OCI-LY1 (cell line): ENCODE results near the gene TFE3.

Experiments used
- H2AFZ ChIP-seq: fragments of 200-600 bp; sonication (generic), shearing (Covaris generic); 2 replicates; pipeline ENCODE4 v1.6.0; 2014; ENCODE audit warnings: antibody characterized with exemption, mild to moderate bottlenecking, low read length
- H3F3A ChIP-seq: fragments of 200-600 bp; sonication (generic), shearing (Covaris generic); 2 replicates; pipeline ENCODE4 v1.6.0; 2014; ENCODE audit warnings: mild to moderate bottlenecking, antibody characterized with exemption, low read length, moderate library complexity; ENCODE audit not compliant: insufficient read depth
- H3K27ac ChIP-seq: fragments of 200-600 bp; sonication (generic); 2 replicates; pipeline ENCODE4 v1.5.1; 2014; ENCODE audit warnings: low read length, mixed run types, mild to moderate bottlenecking, low read depth; ENCODE audit not compliant: poor library complexity, severe bottlenecking
- H3K27me3 ChIP-seq: fragments of 200-600 bp; sonication (generic); 2 replicates; pipeline ENCODE4 v1.6.0; 2014; ENCODE audit warnings: antibody characterized with exemption, mild to moderate bottlenecking, low read length, moderate library complexity; ENCODE audit not compliant: insufficient read depth
- H3K36me3 ChIP-seq: fragments of 200-600 bp; sonication (generic); 2 replicates; pipeline ENCODE4 v1.6.1; 2014; ENCODE audit warnings: mild to moderate bottlenecking, antibody characterized with exemption, low read length, moderate library complexity, mixed read lengths; ENCODE audit not compliant: insufficient read depth
- H3K4me1 ChIP-seq: fragments of 200-600 bp; sonication (generic); 2 replicates; pipeline ENCODE4 v1.5.1; 2014; ENCODE audit warnings: mild to moderate bottlenecking, low read length, moderate library complexity; ENCODE audit not compliant: insufficient read depth, severe bottlenecking
- H3K4me2 ChIP-seq: fragments of 200-600 bp; sonication (generic), shearing (Covaris generic); 2 replicates; pipeline ENCODE4 v1.6.1; 2014; ENCODE audit warnings: low read length
- H3K4me3 ChIP-seq: fragments of 200-600 bp; sonication (generic); 2 replicates; pipeline ENCODE4 v1.5.1; 2014; ENCODE audit warnings: low read length, low read depth, mild to moderate bottlenecking, mixed read lengths; ENCODE audit not compliant: poor library complexity, severe bottlenecking
- H3K79me2 ChIP-seq: fragments of 200-600 bp; shearing (Covaris generic); 2 replicates; pipeline ENCODE4 v1.6.1; 2016; ENCODE audit warnings: mixed run types, low read length, mixed read lengths; ENCODE audit not compliant: insufficient read depth
- H3K9ac ChIP-seq: fragments of 200-600 bp; sonication (generic), shearing (Covaris generic); 2 replicates; pipeline ENCODE4 v1.6.1; 2014; ENCODE audit warnings: mild to moderate bottlenecking, low read length, mixed read lengths
- H3K9me2 ChIP-seq: fragments of 200-600 bp; sonication (generic), shearing (Covaris generic); 2 replicates; pipeline ENCODE4 v1.6.1; 2014; ENCODE audit warnings: low read depth, mild to moderate bottlenecking, low read length, mixed read lengths
- H3K9me3 ChIP-seq: fragments of 200-600 bp; shearing (Covaris generic); 2 replicates; pipeline ENCODE4 v1.6.1; 2014; ENCODE audit warnings: low read length, mixed read lengths
- H4K20me1 ChIP-seq: fragments of 200-600 bp; sonication (generic), shearing (Covaris generic); 2 replicates; pipeline ENCODE4 v1.6.0; 2016; ENCODE audit warnings: mild to moderate bottlenecking, low read length; ENCODE audit not compliant: insufficient read depth
- CTCF ChIP-seq: fragments of 200-600 bp; sonication (generic), shearing (Covaris generic); IDR thresholded peaks from 2 replicates; pipeline ENCODE4 v1.5.1; 2017; ENCODE audit warnings: mild to moderate bottlenecking, antibody characterized with exemption, low read length, moderate library complexity, mixed read lengths
- EZH2 ChIP-seq: fragments of 200-600 bp; sonication (generic), shearing (Covaris generic); IDR thresholded peaks from 2 replicates; pipeline ENCODE4 v1.8.0; 2017; ENCODE audit warnings: borderline replicate concordance, mixed run types, mild to moderate bottlenecking, antibody characterized with exemption, low read length, moderate library complexity, mixed read lengths

The TFE3 gene

GRCh38 chrX:49070988-49071387, 27.8 kb upstream of the TFE3 start:
- H3F3A ChIP-seq: no peaks in the 10 kb centered on the region
- peaks cover 17% of the 10 kb centered on the region for H3K4me1 ChIP-seq
- H3K4me3 ChIP-seq: no peak overlapping the region
- no peak overlapping the region for H3K27ac ChIP-seq
- no peaks in the 10 kb centered on the region for H4K20me1 ChIP-seq
- H3K9me2 ChIP-seq: no peaks in the 10 kb centered on the region
- H2AFZ ChIP-seq: no peak overlapping the region
- 0 out of 2 replicates have a peak, but pooled peaks cover 3% of the 10 kb centered on the region for H3K36me3 ChIP-seq
- no peaks in the 10 kb centered on the region for H3K9me3 ChIP-seq
- H3K27me3 ChIP-seq: no peaks in the 10 kb centered on the region
- no peak overlapping the region for H3K4me2 ChIP-seq
- TF ChIP-seq EZH2: no peak
- TF ChIP-seq CTCF: no peak
- no peaks in the 10 kb centered on the region; the same call in 1 of the 2 replicates for H3K79me2 ChIP-seq
- H3K9ac ChIP-seq: no peak overlapping the region

- Histone ChIP-seq H3K36me3 (0 out of 2 replicates have a peak, but pooled peaks cover 3% of the 10 kb centered on the region), H3K4me2 (no peak overlapping the region), H3F3A (no peaks in the 10 kb centered on the region), H3K27ac (no peak overlapping the region), H2AFZ (no peak overlapping the region), H3K9me2 (no peaks in the 10 kb centered on the region), H3K9me3 (no peaks in the 10 kb centered on the region), H3K27me3 (no peaks in the 10 kb centered on the region), H3K79me2 (no peaks in the 10 kb centered on the region; the same call in 1 of the 2 replicates), H3K4me3 (no peak overlapping the region), H3K4me1 (peaks cover 12% of the 10 kb centered on the region), H4K20me1 (no peaks in the 10 kb centered on the region), H3K9ac (no peak overlapping the region)
- TF ChIP-seq EZH2 (no peak), CTCF (no peak)
Measured at GRCh38 chrX:49069038-49069437, 25.9 kb upstream of the TFE3 start.

- no peak overlapping the region for H3K4me3 ChIP-seq
- no peaks in the 10 kb centered on the region for H3K27me3 ChIP-seq
- no peak overlapping the region for H3K27ac ChIP-seq
- no peaks in the 10 kb centered on the region for H3F3A ChIP-seq
- 0 out of 2 replicates have a peak, but pooled peaks cover 3% of the 10 kb centered on the region for H3K36me3 ChIP-seq
- no peak overlapping the region for H2AFZ ChIP-seq
- peaks cover under 1% of the 10 kb centered on the region for H3K4me1 ChIP-seq
- no peaks in the 10 kb centered on the region for H3K9me2 ChIP-seq
- H4K20me1 ChIP-seq: no peaks in the 10 kb centered on the region
- no peaks in the 10 kb centered on the region for H3K9me3 ChIP-seq
- TF ChIP-seq CTCF (no peak), EZH2 (no peak)
- H3K9ac ChIP-seq: no peak overlapping the region
- H3K4me2 ChIP-seq: no peak overlapping the region
- no peaks in the 10 kb centered on the region for H3K79me2 ChIP-seq
Measured at GRCh38 chrX:49067285-49068120, 24.3 kb upstream of the TFE3 start.
